Skeletal muscle cell (primary cell): ENCODE measurements around the gene LRRC56.

Experiments
- DNase-seq: peaks from one replicate; pipeline ENCODE4 v3.0.0-alpha.2; 2010; ENCODE audit warnings: low read depth
- H3K4me3 ChIP-seq: 2 replicates; pipeline ENCODE4 v1.5.1; 2011; ENCODE audit warnings: low read depth, mild to moderate bottlenecking, control low read depth, low read length, moderate library complexity

Gene LRRC56

GRCh38 chr11:535519-536454 lies 1.5 kb upstream of the LRRC56 start, which contains the start of gene HRAS:
Gene HRAS, minus strand, starts transcription at chr11:535576.
- peak; percentile 74 for DNase-seq
- peak within 1 kb of the TSS; percentile 91 for H3K4me3 ChIP-seq

- no peak for DNase-seq
- peak overlapping the region; percentile 38 for H3K4me3 ChIP-seq
Measured at GRCh38 chr11:537622-538430, 499 bp downstream of the LRRC56 start.

- no peak for DNase-seq
- no peak overlapping the region for H3K4me3 ChIP-seq
Measured at GRCh38 chr11:538431-539051, 1.2 kb downstream of the LRRC56 start.

GRCh38 chr11:539971-540481 lies 2.7 kb downstream of the LRRC56 start:
- no peak for DNase-seq
- H3K4me3 ChIP-seq = no peak overlapping the region

- no peak for DNase-seq
- no peak overlapping the region for H3K4me3 ChIP-seq
Measured at GRCh38 chr11:540583-541432, 3.5 kb downstream of the LRRC56 start.

- no peak for DNase-seq
- H3K4me3 ChIP-seq = no peak overlapping the region
Measured at GRCh38 chr11:541433-541885, 4.1 kb downstream of the LRRC56 start.

- no peak for DNase-seq
- no peak overlapping the region for H3K4me3 ChIP-seq
Measured at GRCh38 chr11:544817-545166, 7.5 kb downstream of the LRRC56 start.

GRCh38 chr11:545171-545570 lies 7.8 kb downstream of the LRRC56 start:
- no peak overlapping the region for H3K4me3 ChIP-seq
- DNase-seq = no peak

GRCh38 chr11:548700-549603 lies 11.6 kb downstream of the LRRC56 start:
- no peak overlapping the region for H3K4me3 ChIP-seq
- no peak for DNase-seq

GRCh38 chr11:550021-550745 lies 12.9 kb downstream of the LRRC56 start:
- H3K4me3 ChIP-seq = no peak overlapping the region
- DNase-seq = no peak

- no peak overlapping the region for H3K4me3 ChIP-seq
- no peak for DNase-seq
Measured at GRCh38 chr11:550746-551085, 13.4 kb downstream of the LRRC56 start.

- no peak overlapping the region for H3K4me3 ChIP-seq
- no peak for DNase-seq
Measured at GRCh38 chr11:551131-551530, 13.8 kb downstream of the LRRC56 start.

- no peak overlapping the region for H3K4me3 ChIP-seq
- DNase-seq = no peak
Measured at GRCh38 chr11:551596-551995, 14.3 kb downstream of the LRRC56 start.

GRCh38 chr11:553083-553987 lies 16.0 kb downstream of the LRRC56 start:
- no peak for DNase-seq
- H3K4me3 ChIP-seq = no peak overlapping the region

- no peak overlapping the region for H3K4me3 ChIP-seq
- DNase-seq = no peak
Measured at GRCh38 chr11:553988-554340, 16.6 kb downstream of the LRRC56 start.

- no peak overlapping the region for H3K4me3 ChIP-seq
- no peak for DNase-seq
Measured at GRCh38 chr11:554428-555226, 17.3 kb downstream of the LRRC56 start.
